Measurements from ENCODE around the gene RXFP4. TPM values are rescaled to one million over a fixed set of nuclear protein-coding genes. Genes with fewer than 3 reads are reported as not detected.

Gene RXFP4
- total and polyA plus RNA-seq, 2 of the 13 experiments (the other 11 are each of a cell fraction or from before 2014, with no cell fraction given) = 0.38 to 1.4 TPM

- TF ChIP-seq TOPORS (CRISPR knock-in tag; IDR thresholded peaks at IDR 0.05) = no peak
- 0 out of 2 replicates have a peak, but pooled peaks have one; percentile 33 for TF ChIP-seq RCOR2 (CRISPR knock-in tag; IDR thresholded peaks at IDR 0.05)
- TF ChIP-seq ZFX (CRISPR knock-in tag; IDR thresholded peaks at IDR 0.05; ENCODE audit: low read depth) = no peak
- TF ChIP-seq CTCF (CRISPR knock-in tag; IDR thresholded peaks at IDR 0.05) = peak; percentile 93
- no peak for TF ChIP-seq KDM1A (CRISPR knock-in tag; IDR thresholded peaks at IDR 0.05)
- no peak for TF ChIP-seq CC2D1A (CRISPR knock-in tag; IDR thresholded peaks at IDR 0.05)
- TF ChIP-seq NFIC (IDR thresholded peaks at IDR 0.05; ENCODE audit: low read length) = no peak
- no peak for TF ChIP-seq ZNF513 (CRISPR knock-in tag; conservative IDR thresholded peaks at IDR 0.05)
- TF ChIP-seq CSRNP2 (CRISPR knock-in tag; conservative IDR thresholded peaks at IDR 0.05; ENCODE audit: low read depth) = no peak
- no peak for TF ChIP-seq SNAPC5 (CRISPR knock-in tag; IDR thresholded peaks at IDR 0.05; ENCODE audit: borderline replicate concordance)
- TF ChIP-seq ZNF431 (CRISPR knock-in tag; IDR thresholded peaks at IDR 0.05; ENCODE audit: borderline replicate concordance, low read depth) = no peak
- TF ChIP-seq ZNF331 (CRISPR knock-in tag; IDR thresholded peaks at IDR 0.05) = peak; percentile 21; the same call in 1 of the 2 replicates
- TF ChIP-seq DZIP1 (CRISPR knock-in tag; IDR thresholded peaks at IDR 0.05) = no peak
- no peak for TF ChIP-seq CENPX (CRISPR knock-in tag; IDR thresholded peaks at IDR 0.05)
- peak; percentile 55 for TF ChIP-seq TEAD3 (CRISPR knock-in tag; optimal IDR thresholded peaks at IDR 0.05; ENCODE audit: borderline replicate concordance)
- TF ChIP-seq CSRNP1 (CRISPR knock-in tag; IDR thresholded peaks at IDR 0.05) = no peak
- TF ChIP-seq ZBTB4 (CRISPR knock-in tag; IDR thresholded peaks at IDR 0.05; ENCODE audit: borderline replicate concordance) = no peak
These were observed 3.2 kb upstream of the RXFP4 start (continued) for GRCh38 chr1:155938220-155938627.

Measured in HepG2 (cell line).